ENCODE results near the gene RRAS2.

The RRAS2 gene

DNA sequence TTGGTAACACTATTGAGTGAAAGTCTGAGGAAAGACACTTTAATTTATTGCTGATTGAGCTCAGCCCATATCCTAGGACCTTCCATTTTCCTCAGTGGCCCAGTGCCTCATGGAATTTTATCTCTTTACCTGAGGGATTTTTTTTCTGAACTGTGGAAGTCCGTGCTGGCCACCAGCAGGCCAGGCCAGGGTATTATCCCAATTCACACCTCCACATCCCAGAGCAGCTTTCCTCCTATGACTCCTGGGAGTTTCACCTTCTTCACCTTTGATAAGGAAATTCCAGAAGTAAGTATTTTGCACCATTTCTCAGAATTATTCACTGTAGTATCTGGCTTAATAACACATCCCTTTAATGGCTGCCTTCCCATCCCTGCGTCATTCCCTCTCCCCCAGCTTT lies 13.0 kb upstream of the RRAS2 start:
- H3K9me3 ChIP-seq (replicated peaks; ENCODE audit: insufficient read depth, low read length), result no peaks in the 10 kb centered on the region
- no peak overlapping the region for H3K27ac ChIP-seq (ENCODE audit: low read length)
- H4K20me1 ChIP-seq (ENCODE audit: insufficient read depth, low read length), result no peaks in the 10 kb centered on the region
- no peaks in the 10 kb centered on the region for H3K27me3 ChIP-seq (replicated peaks; ENCODE audit: insufficient read depth, low read length)
- H3K4me1 ChIP-seq (ENCODE audit: low read length), result no peaks in the 10 kb centered on the region
- no peak overlapping the region for H2AFZ ChIP-seq (ENCODE audit: low read length)
- no peak for DNase-seq
- no peaks in the 10 kb centered on the region for H3K36me3 ChIP-seq (replicated peaks; ENCODE audit: insufficient read depth, low read length)
- no peaks in the 10 kb centered on the region for H3K79me2 ChIP-seq (ENCODE audit: low read length)
- no peak overlapping the region for H3K4me3 ChIP-seq (ENCODE audit: low read length)
- H3K9ac ChIP-seq (ENCODE audit: low read length), result no peak overlapping the region
- no peaks in the 10 kb centered on the region for H3K9me2 ChIP-seq (replicated peaks; ENCODE audit: insufficient read depth, low read length)
- TF ChIP-seq EZH2phosphoT487 (IDR thresholded peaks at IDR 0.05; ENCODE audit: low read length), result no peak
- TF ChIP-seq, protein P1, sequence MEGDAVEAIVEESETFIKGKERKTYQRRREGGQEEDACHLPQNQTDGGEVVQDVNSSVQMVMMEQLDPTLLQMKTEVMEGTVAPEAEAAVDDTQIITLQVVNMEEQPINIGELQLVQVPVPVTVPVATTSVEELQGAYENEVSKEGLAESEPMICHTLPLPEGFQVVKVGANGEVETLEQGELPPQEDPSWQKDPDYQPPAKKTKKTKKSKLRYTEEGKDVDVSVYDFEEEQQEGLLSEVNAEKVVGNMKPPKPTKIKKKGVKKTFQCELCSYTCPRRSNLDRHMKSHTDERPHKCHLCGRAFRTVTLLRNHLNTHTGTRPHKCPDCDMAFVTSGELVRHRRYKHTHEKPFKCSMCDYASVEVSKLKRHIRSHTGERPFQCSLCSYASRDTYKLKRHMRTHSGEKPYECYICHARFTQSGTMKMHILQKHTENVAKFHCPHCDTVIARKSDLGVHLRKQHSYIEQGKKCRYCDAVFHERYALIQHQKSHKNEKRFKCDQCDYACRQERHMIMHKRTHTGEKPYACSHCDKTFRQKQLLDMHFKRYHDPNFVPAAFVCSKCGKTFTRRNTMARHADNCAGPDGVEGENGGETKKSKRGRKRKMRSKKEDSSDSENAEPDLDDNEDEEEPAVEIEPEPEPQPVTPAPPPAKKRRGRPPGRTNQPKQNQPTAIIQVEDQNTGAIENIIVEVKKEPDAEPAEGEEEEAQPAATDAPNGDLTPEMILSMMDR (IDR thresholded peaks at IDR 0.05; ENCODE audit: low read length), result no peak
- no peak for TF ChIP-seq EZH2 (optimal IDR thresholded peaks at IDR 0.05; ENCODE audit: low read depth, low read length)
- no peaks in the 10 kb centered on the region for H3F3A ChIP-seq (ENCODE audit: insufficient read depth, low read length)
- no peak overlapping the region for H3K4me2 ChIP-seq (ENCODE audit: low read depth, low read length)

DNA sequence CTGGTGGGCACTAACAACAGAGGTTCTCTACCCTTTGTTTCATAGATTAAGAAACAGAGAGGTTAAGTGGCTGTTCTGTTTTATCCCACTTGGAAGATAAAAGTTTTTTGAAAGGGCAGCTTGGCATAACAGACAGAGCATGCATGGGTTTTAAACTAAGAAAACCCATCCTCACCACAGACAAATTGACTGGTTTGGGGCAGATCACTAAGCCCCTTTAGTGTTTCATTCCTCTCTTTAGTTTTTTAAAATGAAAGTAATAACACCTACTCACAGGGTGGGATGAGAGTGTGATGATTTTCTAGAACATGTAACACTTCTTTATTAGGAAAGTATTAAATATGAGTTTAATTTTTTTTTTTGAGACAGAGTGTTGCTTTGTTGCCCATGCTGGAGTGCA lies 12.3 kb upstream of the RRAS2 start:
- H3K4me3 ChIP-seq (ENCODE audit: low read length), result no peak overlapping the region
- H3F3A ChIP-seq (ENCODE audit: insufficient read depth, low read length), result no peaks in the 10 kb centered on the region
- H3K27me3 ChIP-seq (replicated peaks; ENCODE audit: insufficient read depth, low read length), result no peaks in the 10 kb centered on the region
- no peak overlapping the region for H3K4me2 ChIP-seq (ENCODE audit: low read depth, low read length)
- H4K20me1 ChIP-seq (ENCODE audit: insufficient read depth, low read length), result no peaks in the 10 kb centered on the region
- H3K9me2 ChIP-seq (replicated peaks; ENCODE audit: insufficient read depth, low read length), result no peaks in the 10 kb centered on the region
- DNase-seq, result no peak
- no peaks in the 10 kb centered on the region for H3K36me3 ChIP-seq (replicated peaks; ENCODE audit: insufficient read depth, low read length)
- no peaks in the 10 kb centered on the region for H3K9me3 ChIP-seq (replicated peaks; ENCODE audit: insufficient read depth, low read length)
- no peak overlapping the region for H3K9ac ChIP-seq (ENCODE audit: low read length)
- H3K79me2 ChIP-seq (ENCODE audit: low read length), result no peaks in the 10 kb centered on the region
- TF ChIP-seq EZH2 (optimal IDR thresholded peaks at IDR 0.05; ENCODE audit: low read depth, low read length) (no peak), EZH2phosphoT487 (IDR thresholded peaks at IDR 0.05; ENCODE audit: low read length) (no peak)
- TF ChIP-seq, protein P1 (IDR thresholded peaks at IDR 0.05; ENCODE audit: low read length), result no peak
- no peaks in the 10 kb centered on the region for H3K4me1 ChIP-seq (ENCODE audit: low read length)
- H3K27ac ChIP-seq (ENCODE audit: low read length), result no peak overlapping the region
- no peak overlapping the region for H2AFZ ChIP-seq (ENCODE audit: low read length)

DNA sequence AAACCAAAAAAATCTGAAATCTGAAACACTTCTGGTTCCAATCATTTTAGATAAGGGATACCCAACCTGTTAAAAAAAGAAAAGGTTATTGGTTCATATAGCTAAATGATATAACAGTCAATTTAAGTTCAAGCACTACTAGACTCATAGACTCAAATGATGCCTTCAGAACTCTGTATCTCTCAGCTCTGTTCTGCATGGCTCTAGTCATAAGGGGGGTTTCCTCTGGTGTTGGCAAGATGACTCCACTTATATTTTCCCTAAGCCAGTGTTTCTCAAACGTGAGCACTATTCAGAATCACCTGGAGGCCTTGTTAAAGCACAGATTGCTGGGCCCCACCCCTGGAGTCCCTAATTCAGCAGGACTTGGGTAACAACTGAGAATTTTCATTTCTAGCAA lies 11.5 kb upstream of the RRAS2 start:
- Histone ChIP-seq H3K79me2 (ENCODE audit: low read length) (no peaks in the 10 kb centered on the region), H3K9me3 (replicated peaks; ENCODE audit: insufficient read depth, low read length) (no peaks in the 10 kb centered on the region), H2AFZ (ENCODE audit: low read length) (no peak overlapping the region), H3K27ac (ENCODE audit: low read length) (no peak overlapping the region), H3K36me3 (replicated peaks; ENCODE audit: insufficient read depth, low read length) (no peaks in the 10 kb centered on the region), H3K4me2 (ENCODE audit: low read depth, low read length) (no peak overlapping the region), H3F3A (ENCODE audit: insufficient read depth, low read length) (no peaks in the 10 kb centered on the region), H3K4me1 (ENCODE audit: low read length) (no peaks in the 10 kb centered on the region), H3K27me3 (replicated peaks; ENCODE audit: insufficient read depth, low read length) (no peaks in the 10 kb centered on the region), H4K20me1 (ENCODE audit: insufficient read depth, low read length) (no peaks in the 10 kb centered on the region), H3K9ac (ENCODE audit: low read length) (no peak overlapping the region), H3K9me2 (replicated peaks; ENCODE audit: insufficient read depth, low read length) (no peaks in the 10 kb centered on the region), H3K4me3 (ENCODE audit: low read length) (no peak overlapping the region)
- TF ChIP-seq EZH2 (optimal IDR thresholded peaks at IDR 0.05; ENCODE audit: low read depth, low read length) (no peak), EZH2phosphoT487 (IDR thresholded peaks at IDR 0.05; ENCODE audit: low read length) (no peak)
- TF ChIP-seq, protein P1 (IDR thresholded peaks at IDR 0.05; ENCODE audit: low read length), result no peak
- DNase-seq, result no peak
